H54 (cell line): ENCODE results near the gene POM121L12.
A peak's percentile ranks its signal among the peaks of the same experiment; 100 is the strongest.

Experiments used
- DNase-seq: peaks from one replicate; pipeline ENCODE4 v3.0.0; 2011; ENCODE audit warnings: low spot score, mixed read lengths; ENCODE audit not compliant: insufficient read length
- FAIRE-seq: peaks from 3 replicates; lab custom pipeline; 2011; peaks lifted over from hg19 to GRCh38; lab: Jason Lieb, UNC
- POLR2A ChIP-seq: IDR thresholded peaks from 2 replicates; pipeline ENCODE4 v1.6.1; 2011; ENCODE audit warnings: low read depth, mild to moderate bottlenecking, low read length

POM121L12 gene

DNA sequence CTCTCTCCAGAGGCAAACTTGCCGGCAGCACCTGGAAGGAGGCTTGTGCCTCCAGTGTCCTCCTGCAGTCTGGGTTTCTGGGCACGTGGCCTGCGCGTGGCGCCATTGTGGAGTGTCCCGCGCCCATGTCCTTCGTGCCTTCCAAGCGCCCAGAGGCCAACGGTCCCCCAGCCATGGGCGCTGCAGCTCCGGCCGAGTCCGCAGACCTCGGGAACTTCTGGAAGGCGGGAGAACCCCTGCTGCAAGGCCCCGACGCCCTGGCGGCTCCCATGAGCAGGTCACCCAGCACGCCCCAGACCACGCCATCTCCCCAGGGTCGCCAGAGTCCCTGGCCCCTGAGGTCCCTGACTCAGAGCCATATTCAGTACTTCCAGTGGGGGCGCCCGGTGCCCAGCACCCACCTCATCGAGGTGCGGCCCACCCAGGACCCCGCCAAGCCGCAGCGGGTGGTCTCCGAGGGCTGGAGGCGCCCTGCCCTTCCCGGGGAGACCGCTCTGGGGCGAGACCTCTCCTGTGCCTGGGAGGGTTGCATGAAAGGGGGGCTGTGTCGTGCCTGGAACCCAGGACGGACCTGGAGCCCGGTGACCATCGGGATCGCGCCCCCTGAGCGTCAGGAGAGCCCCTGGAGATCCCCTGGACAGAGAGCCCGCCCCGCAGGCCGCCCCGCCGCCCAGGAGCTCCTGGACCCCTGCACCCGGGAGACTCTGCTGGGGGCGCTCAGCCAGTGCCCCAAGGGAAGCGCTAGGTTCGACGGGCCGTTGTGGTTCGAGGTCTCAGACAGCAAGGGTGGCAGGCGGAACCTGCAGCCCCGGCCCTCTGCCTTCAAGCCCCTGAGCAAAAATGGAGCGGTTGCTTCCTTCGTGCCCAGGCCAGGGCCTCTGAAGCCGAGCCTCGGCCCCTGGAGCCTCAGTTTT lies at the start of gene POM121L12:
POM121L12 (plus strand) TSS at position 135 of the 914 bp plus-strand sequence; CDS start at position 174, 39 bp downstream.
- DNase-seq (no peak), FAIRE-seq (no peak)
- TF ChIP-seq POLR2A: no peak

DNA sequence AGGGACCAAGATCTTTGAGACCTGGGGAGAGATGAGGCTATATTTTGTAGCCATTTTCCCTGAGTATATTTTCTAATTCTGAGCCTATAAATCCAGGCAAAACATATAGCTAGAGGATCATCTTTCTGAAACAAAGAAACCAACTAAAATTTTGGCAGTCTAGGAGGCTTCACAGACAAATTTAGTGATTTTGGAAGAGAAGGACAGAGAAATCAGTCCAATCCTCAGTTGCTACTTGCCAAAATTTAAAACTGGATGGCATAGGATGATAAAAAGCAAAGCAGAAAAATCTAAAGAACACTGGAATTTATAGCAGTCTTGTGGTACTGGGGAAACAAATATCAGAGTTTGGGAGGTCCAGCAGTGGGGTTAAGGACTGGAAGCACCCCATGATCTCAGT lies 43.4 kb upstream of the POM121L12 start:
- DNase-seq (no peak), FAIRE-seq (no peak)
- no peak for TF ChIP-seq POLR2A

DNA sequence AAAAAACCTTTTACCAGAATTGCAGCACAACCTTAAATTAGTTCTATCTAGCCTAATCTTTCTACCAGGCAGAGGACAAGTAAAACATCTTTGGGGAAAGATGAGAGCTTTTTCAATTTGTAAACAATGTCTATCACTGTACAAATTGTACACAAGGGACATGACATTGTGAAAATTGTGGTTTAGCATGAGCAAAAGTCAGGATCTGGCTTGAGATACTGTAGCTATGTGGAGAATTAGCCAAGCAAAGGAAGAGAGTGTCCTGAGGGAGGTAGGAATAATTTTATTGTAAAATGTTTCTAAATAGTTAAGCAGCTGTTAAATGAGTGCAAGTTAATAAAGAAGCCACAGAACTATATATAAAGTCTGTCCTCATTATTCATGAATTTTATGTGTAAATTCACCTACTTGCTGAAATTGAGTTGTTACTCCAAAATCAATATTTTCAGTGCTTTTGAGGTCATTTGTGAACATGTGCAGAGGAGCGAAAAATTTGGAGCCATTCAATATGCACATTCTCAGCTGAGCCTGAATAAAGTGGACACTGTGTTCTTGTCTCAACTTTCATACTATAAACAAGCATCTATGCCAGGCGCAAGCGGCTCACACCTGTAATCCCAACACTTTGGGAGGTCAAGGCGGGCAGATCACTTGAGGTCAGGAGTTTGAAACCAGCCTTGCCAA lies 42.8 kb upstream of the POM121L12 start:
- TF ChIP-seq POLR2A: no peak
- DNase-seq (no peak), FAIRE-seq (peak; percentile 65)

DNA sequence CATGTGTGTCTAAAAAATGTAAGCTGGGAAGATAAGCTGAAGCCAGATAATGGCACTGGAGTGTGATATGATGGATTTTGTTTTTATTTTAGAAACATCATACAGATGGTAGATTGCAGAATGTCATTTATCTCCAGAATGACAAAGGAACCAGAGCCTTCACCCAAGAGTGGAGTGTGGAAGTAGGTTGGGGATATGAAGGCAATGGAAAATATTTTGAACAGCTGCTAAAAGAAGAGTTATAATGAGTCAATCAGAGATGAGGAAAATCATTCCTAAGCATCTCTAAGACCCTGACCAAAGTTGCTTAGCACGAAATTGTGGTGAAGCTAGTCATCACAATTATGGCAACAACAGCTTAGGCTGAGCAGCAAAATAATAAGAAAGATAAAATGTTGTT lies 39.8 kb upstream of the POM121L12 start:
- no peak for TF ChIP-seq POLR2A
- FAIRE-seq: no peak
- no peak for DNase-seq

DNA sequence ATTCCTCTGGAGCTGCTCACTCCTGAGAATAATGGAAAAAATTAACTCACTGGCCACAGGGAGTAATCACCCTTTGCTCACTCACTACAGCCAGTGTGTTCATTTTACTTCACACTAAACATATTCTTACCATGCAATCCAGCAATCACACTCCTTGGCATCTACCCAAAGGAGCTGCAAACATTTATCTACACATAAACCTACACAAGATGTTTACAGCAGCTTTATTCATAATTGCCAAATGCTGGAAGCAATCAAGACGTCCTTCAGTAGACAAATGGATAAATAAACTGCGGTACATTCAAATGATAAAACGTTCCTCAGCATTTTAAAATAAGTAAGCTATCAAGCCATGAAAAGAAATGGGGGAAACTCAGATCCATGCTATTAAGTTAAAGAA lies 34.2 kb upstream of the POM121L12 start:
- TF ChIP-seq POLR2A: no peak
- no peak for FAIRE-seq
- DNase-seq: no peak

GRCh38 chr7:53002389-53002788 lies 33.0 kb upstream of the POM121L12 start:
- no peak for TF ChIP-seq POLR2A
- DNase-seq (no peak), FAIRE-seq (no peak)

GRCh38 chr7:53003653-53004445 lies 31.6 kb upstream of the POM121L12 start:
- DNase-seq (no peak), FAIRE-seq (no peak)
- TF ChIP-seq POLR2A: no peak

DNA sequence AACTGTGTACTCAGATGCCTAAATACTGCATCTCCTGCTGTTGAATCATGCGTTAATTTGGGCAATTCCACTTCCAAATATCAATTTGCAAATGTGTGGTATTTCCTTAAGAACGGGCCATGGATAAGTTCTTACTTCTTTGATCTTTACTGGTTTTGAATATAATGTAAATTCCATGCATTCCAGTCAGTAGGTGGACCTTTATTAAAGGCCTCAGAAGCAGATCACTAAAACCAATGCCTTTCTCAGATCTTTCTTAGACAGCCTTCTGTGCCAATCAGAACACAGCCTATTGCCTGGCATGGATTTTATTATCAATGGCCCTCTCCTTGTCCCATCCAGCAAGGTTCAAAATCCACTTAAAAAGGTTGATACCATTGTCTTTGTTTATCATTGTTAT lies 21.5 kb upstream of the POM121L12 start:
- DNase-seq: no peak
- no peak for FAIRE-seq
- no peak for TF ChIP-seq POLR2A

GRCh38 chr7:53015463-53015862 lies 20.0 kb upstream of the POM121L12 start:
- DNase-seq (no peak), FAIRE-seq (no peak)
- no peak for TF ChIP-seq POLR2A

GRCh38 chr7:53022893-53023292 lies 12.5 kb upstream of the POM121L12 start:
- peak; percentile 89 for FAIRE-seq
- no peak for TF ChIP-seq POLR2A

GRCh38 chr7:53048638-53049037 lies 13.2 kb downstream of the POM121L12 start:
- no peak for TF ChIP-seq POLR2A

More at GRCh38 chr7:53022893-53023292, 12.5 kb upstream of the POM121L12 start:
- DNase-seq: no peak

DNA sequence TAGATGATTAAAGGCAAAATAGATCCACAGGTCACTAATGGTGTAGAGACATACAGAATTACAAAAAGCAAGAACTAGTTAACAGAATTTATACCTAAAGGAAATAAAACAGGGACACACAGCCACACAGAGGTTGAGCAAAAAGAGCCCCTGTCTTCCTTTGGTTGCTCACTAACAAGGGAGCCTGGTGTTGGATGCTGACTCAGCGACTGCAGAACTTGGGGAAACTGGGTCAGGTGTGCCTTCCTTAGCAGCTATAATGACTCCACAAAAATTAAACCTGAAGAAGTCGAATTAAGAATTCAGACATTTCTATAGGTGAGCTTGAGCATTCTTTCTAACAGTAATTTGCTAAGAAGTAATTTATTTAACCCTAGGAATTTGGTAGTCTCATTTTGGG lies 15.0 kb downstream of the POM121L12 start:
- FAIRE-seq (no peak), DNase-seq (no peak)
- TF ChIP-seq POLR2A: no peak

More at GRCh38 chr7:53048638-53049037, 13.2 kb downstream of the POM121L12 start:
- FAIRE-seq: peak; percentile 55
- DNase-seq: no peak

- FAIRE-seq (no peak), DNase-seq (no peak)
- TF ChIP-seq POLR2A: no peak
These were observed 24.2 kb downstream of the POM121L12 start for GRCh38 chr7:53059591-53059990.

- DNase-seq (no peak), FAIRE-seq (no peak)
- no peak for TF ChIP-seq POLR2A
These were observed 24.6 kb downstream of the POM121L12 start for GRCh38 chr7:53060066-53060465.

DNA sequence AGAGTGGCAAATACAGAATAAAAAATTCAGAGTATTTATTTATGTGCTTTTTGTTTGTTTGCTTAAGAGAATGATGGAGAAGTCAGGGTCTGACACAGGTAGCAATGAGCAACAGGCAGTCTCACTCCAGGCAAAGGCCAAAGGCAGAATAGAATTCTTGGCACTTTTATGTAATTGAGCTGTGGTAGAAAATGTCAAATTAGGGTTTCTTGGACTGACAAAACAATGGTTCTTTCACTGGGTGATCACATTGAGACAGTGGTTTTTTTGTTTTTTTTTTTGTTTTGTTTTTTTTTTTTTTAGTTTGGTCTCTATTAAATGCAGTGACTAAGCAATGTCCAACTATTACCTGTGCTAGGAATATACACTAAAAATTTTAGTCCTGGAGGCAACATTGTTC lies 27.4 kb downstream of the POM121L12 start:
- no peak for TF ChIP-seq POLR2A
- no peak for FAIRE-seq

More for the DNA sequence above, 27.4 kb downstream of the POM121L12 start:
- DNase-seq: no peak
